Endometrial microvascular endothelial cells (primary cell): Measurements from ENCODE around the gene ANO4. TPM values are rescaled to one million over a fixed set of nuclear protein-coding genes. Genes with fewer than 3 reads are reported as not detected.
"Not testable (repeated sequence)": the region's sequence is repeated elsewhere in the genome, so short reads cannot be mapped to it uniquely, and the experiment has no call there.

Source experiments
- in situ Hi-C: cut with HindIII; loops from 2 replicates; pipeline ENCODE4 v1.10.0; 2017; ENCODE audit warnings: low sequenced_read_pairs, low pct_unique_long_range_greater_than_20kb; ENCODE audit errors: inconsistent ontology term
- total RNA-seq: library from RNA; depleted of rRNA; stranded (reverse); fragments of >200 nt; gene quantifications from one replicate; pipeline ENCODE4 v1.2.3, GENCODE V29; 2015; ENCODE audit errors: inconsistent ontology term

The ANO4 gene
- total RNA-seq, 1 donor from 2014 or later = 0.74 TPM

- in situ Hi-C loops = no loop called here
Measured at GRCh38 chr12:100972121-100972520, 177.5 kb downstream of the ANO4 start.

DNA sequence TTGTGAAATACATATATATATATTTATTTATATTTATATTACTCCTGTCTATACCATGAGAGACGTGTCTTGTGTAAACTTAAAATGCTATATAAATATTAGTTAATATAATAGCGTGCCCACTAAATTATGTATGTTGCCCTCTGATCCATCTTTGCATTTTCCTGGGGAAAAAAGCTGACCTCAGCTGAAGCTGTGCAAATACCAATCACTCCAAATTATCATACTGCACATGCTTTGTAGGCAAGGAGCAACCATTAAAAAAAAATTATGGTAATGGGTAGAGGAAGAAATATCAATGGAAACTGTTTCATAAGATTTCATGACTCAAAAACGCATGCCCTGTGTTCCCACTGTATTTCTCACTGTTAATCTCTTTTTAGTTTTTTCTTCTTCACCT lies 179.8 kb downstream of the ANO4 start:
- in situ Hi-C loops = no loop called here

DNA sequence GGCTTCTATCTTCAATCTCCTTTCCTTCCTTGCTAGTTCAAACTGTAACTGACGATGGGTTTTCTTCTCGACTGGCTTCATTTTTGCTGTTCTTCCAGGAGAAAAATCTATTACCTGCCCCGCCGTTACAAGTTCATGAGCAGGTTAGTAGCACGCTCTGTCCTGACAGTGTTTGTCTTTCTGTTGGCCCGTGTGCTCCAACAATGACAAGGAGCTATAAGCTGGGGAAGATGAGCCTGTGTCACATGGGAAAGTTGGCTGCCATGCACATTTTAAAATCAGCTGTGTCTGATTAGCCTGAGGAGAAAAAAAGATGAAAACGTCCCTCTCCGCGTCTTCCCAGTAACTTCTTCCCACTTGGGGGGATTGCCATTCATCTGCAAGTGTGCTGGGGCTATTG lies 180.2 kb downstream of the ANO4 start:
- in situ Hi-C loops = no loop called here

- in situ Hi-C loops = no loop called here
Measured at GRCh38 chr12:100976735-100977134, 182.2 kb downstream of the ANO4 start.

GRCh38 chr12:100980856-100981255 lies 186.3 kb downstream of the ANO4 start:
- in situ Hi-C loops = no loop called here

DNA sequence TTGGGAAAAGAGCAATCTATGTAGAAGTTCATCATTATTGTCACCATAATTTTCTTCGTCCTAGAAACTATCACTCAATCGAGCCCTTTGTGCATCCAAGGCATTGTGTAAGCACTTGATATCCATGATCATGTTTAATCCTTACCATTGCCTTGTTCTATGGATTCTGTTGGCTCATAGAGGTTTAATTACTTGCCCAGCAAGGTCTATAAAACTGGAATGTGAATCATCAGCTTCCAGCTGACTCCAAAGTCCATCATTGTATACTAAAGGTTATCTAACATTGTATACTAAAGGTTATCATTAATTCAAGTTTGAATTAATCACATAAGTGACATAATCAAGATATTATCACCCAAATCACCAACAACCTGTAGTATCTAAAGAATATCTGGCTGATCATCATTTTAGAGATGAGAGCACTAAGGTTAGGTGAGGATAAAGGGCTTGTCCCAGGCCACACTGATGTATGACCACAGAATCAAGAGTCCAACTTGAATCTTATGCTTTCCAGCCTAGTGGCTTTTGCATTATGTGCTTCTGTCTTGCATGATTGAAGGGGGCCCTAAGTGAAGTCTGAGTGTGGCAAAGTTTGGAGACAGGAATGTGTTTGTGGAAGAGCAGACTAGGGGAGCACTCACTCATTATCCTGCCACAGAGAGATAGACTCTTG lies 188.1 kb downstream of the ANO4 start:
- in situ Hi-C loops = no loop called here

- in situ Hi-C loops = no loop called here
Measured at GRCh38 chr12:100984796-100985195, 190.2 kb downstream of the ANO4 start.

DNA sequence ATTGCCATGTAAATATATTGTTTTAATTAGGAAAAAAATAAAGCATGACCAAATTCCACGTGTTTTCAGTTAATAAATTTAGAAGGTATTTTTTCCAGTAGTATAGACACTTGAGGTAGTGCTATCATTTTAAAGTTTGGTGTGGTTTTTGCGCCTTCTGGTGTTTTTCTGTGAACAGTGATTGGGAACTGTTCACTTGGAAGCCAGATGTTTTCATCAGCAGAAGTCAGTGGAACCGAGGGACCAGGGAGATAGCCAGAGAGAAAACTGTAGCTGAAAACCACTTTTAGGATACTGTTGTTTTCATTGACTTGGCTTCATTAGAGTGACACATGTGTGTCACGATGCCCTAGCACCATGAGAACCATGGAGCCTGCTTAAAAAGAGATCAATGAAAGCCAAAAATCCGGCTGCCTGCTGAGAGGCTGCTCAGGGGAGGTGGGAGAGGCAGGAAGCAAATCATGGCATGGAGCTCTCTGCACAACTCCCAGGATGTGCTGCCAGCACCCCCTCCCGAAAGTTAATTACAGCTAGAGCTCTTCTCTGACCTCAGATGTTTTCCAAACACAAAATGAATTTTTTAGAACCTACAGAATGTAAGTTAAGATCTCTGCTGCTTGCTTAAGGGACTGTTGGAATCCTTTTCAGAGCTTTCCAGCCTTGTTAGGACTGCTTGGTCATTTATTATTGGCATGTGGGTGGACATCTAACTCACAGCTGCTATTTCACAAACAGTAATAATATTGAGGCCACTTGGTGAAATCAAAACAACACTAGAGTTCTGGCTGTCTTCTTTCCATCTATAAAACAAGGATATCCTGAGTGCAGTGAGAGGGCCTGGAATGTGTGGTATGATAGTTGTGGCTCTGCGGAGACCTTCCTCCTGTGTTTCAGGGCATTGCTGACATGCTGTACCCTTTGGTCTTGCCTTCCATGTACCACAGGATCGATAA lies 192.3 kb downstream of the ANO4 start:
- in situ Hi-C loops = no loop called here

DNA sequence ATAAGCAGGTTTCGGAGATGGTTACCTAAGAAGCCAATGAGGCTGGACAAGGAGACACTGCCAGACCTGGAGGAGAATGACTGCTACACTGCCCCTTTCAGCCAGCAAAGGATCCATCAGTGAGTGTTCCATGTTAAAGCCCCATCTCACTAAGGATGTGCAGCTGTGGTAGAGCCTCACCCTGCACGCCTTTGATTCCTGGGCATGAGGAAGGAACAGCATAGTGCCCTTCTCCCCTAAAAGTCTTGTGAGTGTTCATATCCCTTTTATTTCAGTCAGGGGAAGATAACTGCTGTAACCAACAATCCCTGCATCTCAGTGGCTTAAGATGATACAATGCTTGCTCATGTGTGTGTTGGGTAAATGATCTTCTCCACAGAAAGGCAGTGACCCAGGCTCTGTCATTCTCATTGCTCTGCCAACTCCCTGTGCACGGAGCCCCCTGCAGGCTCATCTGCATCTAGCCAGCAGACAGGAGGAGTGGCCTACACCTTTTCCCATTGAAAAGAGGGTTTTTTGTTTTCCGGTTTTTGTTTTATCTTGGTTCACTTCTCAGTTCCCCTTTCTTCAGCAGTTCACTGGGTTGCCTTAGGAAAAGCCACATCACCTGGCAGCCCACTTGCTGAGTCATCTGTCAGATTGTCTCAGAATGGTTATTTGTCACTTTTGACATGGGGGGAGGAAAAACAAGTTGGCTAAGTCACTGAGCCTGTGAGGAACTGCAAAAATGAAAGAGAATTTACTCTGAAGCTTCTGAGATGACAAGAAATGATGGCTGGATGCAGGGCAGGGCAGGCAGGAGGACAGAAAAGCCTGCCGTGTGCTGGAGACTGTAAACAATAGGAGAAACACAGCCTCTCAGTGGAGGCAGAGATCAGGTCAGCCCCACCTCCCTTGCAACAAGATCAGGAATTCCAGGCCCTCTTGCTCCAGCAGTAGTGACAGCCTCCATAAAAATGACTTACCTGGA lies 193.3 kb downstream of the ANO4 start:
- in situ Hi-C loops = no loop called here

- in situ Hi-C loops = not testable (repeated sequence)
Measured at GRCh38 chr12:100989509-100989908, 194.9 kb downstream of the ANO4 start.

- in situ Hi-C loops = no loop called here
Measured at GRCh38 chr12:100991102-100991501, 196.5 kb downstream of the ANO4 start.

- in situ Hi-C loops = no loop called here
Measured at GRCh38 chr12:100992194-100992593, 197.6 kb downstream of the ANO4 start.

DNA sequence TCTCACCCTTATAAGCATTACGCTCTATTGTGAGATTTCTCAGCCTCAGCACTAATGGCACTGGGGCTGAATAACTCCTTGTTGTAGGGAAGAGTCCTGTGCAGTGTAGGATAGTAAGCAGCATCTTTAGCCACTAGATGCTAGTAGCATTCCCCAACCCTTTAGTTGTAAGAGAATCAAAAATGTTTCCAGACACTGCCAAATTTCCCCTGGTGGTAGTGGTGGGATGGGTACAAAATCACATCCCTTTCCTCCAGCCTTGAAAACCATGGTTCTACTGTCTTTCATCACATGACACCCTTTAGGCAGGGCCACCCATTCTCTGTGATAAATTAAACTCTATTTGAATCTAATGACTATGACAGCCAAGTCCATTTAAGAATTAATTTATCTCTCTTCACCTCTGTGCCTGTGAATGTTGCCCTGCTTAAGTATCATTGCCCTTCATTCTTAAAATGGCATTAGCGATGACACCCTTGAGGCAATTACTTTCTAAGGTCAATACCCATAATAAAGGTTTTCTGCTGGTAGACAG lies 199.4 kb downstream of the ANO4 start:
- in situ Hi-C loops = no loop called here

DNA sequence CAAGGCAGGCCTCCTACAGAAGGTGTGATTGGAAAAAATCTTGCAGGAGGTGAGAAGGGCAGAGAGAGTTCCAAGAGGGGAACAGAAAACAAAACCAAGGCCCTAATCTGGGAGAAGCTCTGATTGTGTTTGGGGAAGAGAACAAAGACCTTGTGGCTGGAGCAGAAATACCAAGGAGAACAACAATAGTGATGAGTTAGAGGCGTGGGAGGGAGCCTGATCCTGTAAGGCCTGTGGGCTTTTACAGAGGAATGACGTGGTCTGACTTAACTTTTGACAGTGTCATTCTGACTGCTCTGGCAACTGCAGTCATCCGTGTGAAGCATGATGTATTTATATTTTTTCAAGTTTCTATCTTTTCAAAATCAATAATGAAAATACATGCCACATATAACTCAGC lies 200.6 kb downstream of the ANO4 start:
- in situ Hi-C loops = no loop called here

GRCh38 chr12:100995771-100996170 lies 201.2 kb downstream of the ANO4 start:
- in situ Hi-C loops = no loop called here

DNA sequence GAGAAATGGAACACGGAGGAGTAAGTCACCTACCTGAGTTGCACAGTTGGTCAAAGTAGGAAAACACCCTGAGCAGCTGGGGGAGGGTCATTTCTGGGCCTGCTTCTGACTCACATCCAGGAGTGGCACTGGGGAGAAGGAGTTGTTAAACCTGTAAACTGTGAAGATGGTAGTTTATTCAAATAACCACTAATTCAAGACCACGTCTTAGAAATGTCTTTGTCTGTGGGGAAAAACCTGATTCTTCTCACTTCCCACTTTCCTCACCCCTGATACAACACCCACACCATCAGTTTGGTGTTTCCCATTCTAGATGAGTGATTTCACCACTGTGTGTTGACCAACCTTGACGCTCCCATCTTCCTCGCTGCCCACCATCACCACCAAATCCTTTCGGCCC lies 207.1 kb downstream of the ANO4 start:
- in situ Hi-C loops = no loop called here

DNA sequence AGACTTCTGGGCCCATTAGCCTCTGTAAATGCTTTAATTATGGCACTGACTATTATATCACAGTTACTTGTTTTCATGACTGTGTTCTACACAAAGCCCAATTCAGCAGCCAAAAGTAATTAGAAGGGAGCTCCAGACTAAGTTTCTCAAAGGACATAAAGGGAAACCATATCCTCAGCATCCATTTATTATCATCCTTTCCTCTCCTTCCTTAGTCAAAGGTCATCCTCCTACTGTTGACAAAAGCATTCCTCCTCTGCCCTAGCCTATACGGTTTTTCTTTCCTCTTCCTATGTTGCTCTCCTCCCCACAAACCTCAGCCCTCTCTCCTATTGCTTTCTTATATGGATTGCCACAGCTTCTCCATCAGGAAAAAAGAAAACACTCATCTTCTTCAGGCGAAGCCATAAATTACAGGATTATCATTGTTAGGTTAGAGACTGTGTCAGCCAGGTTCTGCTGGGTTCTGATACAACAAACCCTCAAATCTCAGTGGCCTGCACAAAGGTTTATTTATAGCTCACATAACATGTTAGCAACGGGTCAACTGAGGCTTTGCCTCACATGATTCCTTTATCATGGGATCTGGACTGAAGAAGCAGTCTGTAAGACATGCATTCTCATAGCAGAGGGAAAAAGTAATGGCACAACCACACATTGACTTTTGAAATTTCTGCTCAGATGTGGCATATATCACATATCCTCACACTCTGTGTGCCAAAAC lies 208.3 kb downstream of the ANO4 start:
- in situ Hi-C loops = no loop called here

- in situ Hi-C loops = no loop called here
Measured at GRCh38 chr12:101004898-101005297, 210.3 kb downstream of the ANO4 start.
